GM12801 (cell line): ENCODE measurements around the gene YBX1.

Experiments used
- TF ChIP-seq, protein P1 (sequence below): IDR thresholded peaks from one replicate; pipeline ENCODE4 v1.5.1; 2011; ENCODE audit warnings: control low read depth; ENCODE audit not compliant: insufficient read length; ENCODE audit errors: extremely low read depth

The YBX1 gene

DNA sequence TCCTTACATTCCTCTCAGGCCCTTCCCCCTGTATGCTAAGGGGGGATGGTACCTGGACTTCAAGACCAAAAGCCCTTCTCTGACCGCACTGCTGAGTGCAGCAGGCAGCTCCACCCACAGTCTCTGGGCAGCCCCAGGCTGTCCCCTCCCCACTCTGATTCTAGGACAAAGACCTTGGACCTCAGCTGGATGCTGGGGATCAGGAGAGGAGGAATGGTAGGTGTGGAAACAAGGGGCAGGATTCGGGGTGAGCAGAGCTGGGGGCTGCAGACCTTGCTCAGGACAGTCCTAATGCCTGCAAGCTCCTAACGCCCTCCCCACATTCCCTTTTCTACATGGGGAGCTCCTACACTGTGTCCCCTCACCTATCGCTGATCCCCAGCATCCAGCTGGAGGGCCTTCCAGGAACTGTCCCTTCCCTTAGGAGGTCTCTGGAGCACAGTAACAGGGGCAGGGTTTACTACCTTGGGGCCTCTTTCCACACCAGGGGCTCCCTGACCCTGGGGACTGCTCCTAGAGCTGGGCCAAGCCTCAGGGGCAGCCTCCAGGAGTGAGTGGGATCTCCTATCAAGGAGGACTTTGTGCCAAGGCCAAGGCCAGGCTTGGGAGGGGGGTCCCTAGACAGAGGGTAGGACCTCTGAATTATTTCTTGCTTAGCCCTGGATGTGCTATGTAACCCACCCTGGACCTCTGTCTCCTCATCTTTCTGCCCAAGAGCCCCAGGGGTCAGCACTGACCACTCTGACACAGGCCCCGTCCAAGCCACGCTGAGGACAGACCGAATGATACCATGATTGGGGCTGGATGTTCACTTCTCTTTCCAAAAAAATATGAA is 52.2 kb downstream of the YBX1 start:
- TF ChIP-seq, protein P1, sequence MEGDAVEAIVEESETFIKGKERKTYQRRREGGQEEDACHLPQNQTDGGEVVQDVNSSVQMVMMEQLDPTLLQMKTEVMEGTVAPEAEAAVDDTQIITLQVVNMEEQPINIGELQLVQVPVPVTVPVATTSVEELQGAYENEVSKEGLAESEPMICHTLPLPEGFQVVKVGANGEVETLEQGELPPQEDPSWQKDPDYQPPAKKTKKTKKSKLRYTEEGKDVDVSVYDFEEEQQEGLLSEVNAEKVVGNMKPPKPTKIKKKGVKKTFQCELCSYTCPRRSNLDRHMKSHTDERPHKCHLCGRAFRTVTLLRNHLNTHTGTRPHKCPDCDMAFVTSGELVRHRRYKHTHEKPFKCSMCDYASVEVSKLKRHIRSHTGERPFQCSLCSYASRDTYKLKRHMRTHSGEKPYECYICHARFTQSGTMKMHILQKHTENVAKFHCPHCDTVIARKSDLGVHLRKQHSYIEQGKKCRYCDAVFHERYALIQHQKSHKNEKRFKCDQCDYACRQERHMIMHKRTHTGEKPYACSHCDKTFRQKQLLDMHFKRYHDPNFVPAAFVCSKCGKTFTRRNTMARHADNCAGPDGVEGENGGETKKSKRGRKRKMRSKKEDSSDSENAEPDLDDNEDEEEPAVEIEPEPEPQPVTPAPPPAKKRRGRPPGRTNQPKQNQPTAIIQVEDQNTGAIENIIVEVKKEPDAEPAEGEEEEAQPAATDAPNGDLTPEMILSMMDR: no peak

DNA sequence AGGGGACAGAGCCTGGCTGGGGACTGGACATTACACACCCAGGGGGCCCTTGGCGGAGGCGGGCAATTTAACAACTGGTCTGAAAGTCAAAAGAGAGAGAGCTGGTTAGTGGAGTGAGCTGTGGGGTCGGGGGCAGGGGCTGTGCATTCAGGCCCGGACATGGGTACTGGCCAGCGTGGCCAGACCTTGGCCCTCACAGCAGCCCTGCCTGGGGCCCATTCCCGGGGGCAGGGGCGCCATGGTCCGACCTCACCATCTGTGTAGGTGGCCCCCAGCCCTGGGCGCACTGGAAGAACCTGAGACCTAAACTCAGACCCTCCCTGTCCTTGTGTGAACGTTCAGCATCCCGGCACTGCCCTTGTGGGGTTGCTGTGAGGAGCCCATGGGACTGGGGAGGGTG is 52.8 kb downstream of the YBX1 start:
- TF ChIP-seq, protein P1: no peak

DNA sequence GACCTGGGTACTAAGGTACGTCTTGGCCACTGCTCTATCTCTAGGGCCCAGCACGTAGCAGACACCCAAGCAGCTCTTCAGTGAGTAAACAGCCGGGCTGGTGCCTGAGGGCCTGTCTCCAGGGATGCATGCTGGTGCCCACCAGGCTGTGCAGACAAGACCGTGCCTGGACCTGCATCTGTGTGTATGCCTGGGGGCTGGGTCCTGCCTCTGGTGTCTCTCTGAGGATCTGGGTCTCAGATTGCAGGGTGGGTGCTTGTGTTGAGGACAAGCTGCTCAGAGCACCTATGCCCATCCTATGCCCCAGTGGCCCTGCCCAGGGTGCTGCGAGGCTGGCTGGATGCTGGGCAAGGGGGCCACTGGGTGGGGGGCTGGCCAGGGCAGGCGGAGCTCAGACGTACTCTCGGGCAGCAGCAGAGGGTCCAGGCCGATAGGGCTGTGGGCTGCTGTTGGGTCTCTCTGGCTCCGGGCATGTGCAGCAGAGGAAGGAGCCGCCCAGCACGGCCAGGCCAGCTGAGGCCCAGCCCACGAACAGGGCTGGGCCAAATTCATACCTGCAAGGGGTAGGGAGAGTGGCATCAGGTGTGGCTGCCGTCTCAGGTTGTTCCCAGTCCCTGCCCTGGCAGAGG is 53.4 kb downstream of the YBX1 start:
- TF ChIP-seq, protein P1: no peak

DNA sequence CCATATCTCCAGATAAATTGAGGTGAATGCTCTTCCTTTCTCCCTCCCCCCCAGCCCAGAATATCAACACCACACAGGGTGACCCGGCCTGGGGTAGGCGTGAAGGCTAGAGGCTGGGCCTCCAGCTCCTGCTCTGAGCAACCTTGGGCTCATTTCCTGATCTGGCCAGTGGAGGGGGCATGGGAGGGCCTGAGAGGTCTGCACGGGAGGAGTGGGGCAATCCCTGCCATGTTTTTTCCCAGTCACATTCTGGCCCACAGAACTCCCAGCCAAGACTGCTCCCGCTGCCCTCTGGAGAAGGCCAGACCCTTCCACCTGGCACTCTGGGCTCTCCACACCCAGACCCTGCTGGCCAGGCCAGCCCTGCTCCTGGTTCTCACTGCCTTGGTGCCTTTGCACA is 53.9 kb downstream of the YBX1 start:
- TF ChIP-seq, protein P1: no peak

DNA sequence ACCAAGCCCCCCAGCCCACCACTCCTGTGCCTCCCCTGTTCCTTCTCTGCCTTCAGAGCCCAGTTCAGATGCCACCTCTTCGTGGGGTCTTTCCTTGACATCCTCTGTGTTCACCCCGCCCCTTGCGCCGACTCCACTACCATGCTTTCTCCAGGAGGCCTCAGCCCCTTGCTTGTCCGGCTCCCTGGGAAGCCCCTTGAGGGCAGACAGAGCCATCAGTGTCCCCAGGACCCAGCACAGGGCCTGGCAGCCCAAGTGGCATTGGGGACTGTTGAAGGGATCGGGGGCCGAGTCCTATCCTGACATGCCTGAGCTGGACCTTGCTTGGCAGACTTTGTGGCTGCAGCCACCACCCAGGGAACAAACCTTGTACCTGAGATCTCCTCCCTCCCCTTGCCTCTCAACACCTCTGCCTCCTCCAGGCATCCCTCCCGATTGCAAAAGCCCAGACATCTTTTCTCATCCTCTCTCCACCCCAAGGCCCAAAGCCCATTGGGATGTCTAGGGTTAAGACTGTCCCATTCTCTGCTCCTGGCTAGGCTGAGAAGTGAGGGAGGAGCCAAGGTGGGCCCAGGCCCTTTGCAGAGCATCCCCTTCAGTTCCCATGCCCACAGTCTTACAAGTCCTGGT is 54.5 kb downstream of the YBX1 start:
- TF ChIP-seq, protein P1: no peak

DNA sequence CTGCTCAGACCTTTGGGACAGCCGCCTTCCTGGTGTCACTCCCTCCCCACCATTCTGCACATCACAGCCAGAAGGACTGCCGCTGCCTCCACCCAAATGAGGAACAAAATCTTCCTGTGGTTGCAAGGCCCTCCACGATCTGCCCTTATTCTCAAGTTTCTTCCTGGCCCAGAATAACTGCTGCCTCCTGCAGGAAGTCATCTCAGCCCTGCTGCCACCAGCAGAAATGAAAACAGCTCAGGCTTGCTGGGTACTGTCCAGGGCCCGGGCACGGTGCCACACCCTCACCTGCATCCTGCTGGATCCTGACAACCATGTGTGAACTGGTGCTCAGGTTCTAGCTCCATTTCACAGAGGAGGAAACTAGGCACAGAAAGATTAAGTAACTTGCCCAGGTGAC is 55.0 kb downstream of the YBX1 start:
- TF ChIP-seq, protein P1: no peak

DNA sequence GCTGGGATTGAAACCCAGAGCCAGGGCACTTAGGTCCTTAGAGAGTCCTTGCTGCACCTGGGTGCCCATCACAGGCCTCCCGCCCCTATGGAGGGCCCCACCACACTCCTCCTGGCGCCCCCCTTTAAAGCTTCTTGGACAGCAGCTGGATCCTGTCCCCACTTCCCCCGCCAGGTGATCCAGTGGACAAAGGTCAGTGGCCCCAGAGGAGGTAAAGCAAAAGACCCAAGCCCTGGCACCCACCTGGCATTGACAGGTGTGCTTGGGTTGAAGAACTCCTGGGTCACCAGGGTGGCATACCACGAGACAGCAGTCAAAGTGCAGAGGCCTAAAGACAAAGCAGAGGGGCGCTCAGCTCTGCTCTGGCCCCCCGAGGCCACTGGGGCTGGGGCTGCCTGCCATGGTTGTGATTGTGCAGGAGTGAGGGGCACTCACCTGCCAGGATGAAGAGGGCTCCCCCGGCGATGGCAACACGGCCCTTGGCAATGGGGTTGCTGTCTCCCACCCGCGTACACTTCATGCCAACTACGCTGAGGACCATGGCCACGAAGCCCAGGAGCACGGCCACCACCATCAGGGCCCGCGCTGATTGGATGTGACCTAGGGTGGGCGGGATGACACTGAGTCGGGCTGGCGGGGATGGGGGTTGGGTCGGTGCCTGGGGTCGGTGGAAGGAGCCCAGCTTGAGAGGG is 55.9 kb downstream of the YBX1 start:
- TF ChIP-seq, protein P1: no peak
